Globus pallidus (tissue), 1 donor: ENCODE measurements around the gene BCAM.
A peak's percentile ranks its signal among the peaks of the same experiment; 100 is the strongest.
"Not testable (repeated sequence)": the region's sequence is repeated elsewhere in the genome, so short reads cannot be mapped to it uniquely, and the experiment has no call there.

ENCODE experiments used
- DNase-seq: peaks from one replicate; pipeline ENCODE4 v3.0.0-alpha.2; 2015; ENCODE audit warnings: low spot score

The BCAM gene

DNA sequence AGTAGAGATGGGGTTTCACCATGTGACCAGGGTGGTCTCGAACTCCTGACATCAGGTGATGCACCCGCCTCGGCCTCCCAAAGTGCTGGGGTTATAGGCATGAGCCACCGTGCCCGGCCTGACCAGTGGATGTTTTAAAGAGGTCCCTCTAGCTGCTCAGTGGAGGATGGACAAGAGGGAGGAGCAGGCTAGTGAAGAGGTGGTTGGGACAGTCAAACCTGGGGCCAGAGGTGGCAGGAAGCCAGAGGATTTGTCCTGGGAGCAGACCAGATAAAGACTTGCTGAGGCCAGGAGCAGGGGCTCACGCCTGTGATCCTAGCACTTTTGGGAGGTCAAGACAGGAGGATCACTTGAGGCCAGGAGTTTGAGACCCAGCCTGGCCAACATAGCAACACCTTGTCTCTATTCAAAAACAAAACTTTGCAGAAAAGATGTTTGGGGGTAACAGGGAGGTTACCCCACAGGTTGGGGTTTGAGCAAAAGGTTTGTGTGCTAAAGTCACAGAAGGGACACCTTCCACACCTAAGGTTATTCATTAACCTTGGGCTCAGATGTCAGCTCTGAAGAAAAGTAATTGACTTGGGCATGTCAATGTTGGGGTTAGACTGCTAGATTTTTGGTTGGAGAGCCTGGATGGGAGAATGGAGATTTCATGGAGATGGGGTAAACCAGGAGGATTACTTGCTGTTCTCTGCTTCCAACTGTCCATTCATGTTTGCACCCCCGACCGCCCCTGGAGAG lies 9.0 kb downstream of the BCAM start:
- DNase-seq: no peak

DNA sequence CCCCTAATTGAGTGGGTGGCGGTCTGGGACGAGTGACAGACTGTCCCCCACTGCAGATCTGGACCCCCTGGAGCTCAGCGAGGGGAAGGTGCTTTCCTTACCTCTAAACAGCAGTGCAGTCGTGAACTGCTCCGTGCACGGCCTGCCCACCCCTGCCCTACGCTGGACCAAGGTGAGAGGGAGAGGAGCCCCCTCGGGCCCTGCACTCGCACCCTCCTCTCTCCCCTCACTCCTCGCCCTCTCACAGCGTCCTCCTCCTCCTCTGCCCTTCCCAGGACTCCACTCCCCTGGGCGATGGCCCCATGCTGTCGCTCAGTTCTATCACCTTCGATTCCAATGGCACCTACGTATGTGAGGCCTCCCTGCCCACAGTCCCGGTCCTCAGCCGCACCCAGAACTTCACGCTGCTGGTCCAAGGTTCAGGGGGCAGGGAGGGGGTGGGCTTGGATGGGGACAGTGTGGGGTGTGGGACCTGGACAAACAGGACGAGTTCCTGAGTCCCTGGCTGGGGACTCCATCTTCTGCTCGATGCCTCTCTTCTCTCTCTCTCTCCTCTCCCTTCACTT lies 9.6 kb downstream of the BCAM start:
- no peak for DNase-seq

DNA sequence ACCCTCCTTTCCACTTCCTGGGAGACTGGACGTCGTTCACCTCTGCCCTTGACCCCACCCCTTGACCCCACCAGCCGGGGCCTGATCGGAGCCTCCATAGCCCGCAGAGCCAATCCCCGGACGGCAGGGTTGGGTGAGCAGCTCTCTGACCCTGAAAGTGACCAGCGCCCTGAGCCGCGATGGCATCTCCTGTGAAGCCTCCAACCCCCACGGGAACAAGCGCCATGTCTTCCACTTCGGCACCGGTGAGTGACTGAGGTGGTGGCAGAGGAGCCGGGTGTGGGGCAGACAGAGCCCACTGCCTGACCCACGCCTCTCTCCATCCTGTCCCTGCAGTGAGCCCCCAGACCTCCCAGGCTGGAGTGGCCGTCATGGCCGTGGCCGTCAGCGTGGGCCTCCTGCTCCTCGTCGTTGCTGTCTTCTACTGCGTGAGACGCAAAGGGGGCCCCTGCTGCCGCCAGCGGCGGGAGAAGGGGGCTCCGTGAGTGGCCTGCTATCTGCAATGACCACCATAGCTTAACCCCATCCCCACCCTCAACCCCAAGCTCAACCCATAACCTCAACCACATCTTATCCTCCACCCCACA lies 10.4 kb downstream of the BCAM start:
- DNase-seq: no peak

GRCh38 chr19:44820648-44821609 lies 12.0 kb downstream of the BCAM start:
- DNase-seq: no peak

- DNase-seq: no peak
Observed at GRCh38 chr19:44822177-44822576, 13.3 kb downstream of the BCAM start.

DNA sequence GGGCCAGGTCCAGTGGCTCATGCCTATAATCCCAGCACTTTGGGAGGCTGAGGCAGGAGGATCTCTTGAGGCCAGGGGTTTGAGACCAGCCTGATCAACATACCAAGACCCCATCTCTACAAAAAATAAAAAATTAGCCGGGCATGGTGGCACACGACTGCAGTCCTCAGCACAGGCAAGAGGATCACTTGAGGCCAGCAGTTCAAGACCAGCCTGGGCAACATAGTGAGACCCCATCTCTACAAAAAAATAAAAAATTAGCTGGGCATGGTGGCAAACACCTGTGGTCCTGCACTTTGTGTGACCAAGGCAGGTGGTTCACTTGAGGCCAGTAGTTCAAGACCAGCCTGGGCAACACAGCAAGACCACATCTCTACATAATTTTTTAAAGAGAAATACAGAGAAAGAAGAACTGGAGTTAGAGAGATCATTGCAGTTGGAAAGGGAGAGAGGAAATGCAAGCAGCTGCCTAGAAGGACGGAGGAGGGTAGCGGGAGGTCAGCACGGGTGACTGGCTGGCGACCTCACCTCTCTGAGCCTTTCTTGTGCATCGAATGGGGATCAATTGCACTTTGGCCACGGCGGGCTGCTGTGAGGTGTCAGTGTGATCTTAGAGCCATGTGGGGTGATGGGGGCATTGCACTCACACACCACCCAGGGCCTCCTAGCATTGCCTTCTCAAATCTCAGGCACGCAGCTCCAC lies 13.9 kb downstream of the BCAM start:
- DNase-seq: no peak

GRCh38 chr19:44823373-44823698 lies 14.4 kb downstream of the BCAM start:
- no peak for DNase-seq

GRCh38 chr19:44824761-44825160 lies 15.9 kb downstream of the BCAM start:
- DNase-seq: no peak

GRCh38 chr19:44832875-44833274 lies 24.0 kb downstream of the BCAM start:
- DNase-seq: not testable (repeated sequence)

- not testable (repeated sequence) for DNase-seq
Observed at GRCh38 chr19:44834399-44834798, 25.5 kb downstream of the BCAM start.

DNA sequence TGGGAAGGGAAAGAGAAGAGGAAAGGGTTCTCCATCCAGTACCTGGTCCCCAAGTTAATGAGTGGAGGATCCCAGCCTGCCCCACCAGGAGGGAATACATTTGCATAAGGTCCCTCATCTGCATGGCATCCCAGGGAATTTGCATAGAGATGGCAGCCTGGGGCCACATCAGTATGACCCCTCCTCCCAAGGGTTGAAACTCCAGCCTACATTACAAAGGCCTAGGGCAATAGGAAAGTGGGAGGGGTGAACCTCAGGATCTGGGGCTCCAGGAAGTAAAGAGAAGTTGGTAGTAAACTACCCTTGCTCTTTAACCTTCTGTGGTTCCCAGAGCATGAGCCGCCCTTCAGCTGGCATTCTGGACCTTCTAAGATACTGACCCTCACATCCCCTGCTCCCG lies 30.4 kb downstream of the BCAM start:
- DNase-seq: no peak

DNA sequence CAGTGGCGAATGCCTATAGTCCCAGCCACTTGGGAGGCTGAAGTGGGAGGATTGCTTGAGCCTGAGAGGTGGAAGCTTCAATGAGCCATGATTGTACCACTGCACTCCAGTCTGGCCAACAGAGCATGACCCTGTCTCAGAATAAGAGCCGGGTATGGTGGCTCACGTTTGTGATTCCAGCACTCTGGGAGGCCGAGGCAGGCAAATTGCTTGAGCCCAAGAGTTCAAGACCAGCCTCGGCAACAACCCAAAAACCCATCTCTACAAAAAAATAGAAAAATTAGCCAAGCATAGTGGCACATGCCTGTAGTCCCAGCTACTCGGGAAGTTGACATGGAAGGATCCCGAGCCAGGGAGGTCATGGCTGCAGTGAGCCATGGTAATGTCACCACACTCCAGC lies 31.9 kb downstream of the BCAM start:
- DNase-seq: no peak

DNA sequence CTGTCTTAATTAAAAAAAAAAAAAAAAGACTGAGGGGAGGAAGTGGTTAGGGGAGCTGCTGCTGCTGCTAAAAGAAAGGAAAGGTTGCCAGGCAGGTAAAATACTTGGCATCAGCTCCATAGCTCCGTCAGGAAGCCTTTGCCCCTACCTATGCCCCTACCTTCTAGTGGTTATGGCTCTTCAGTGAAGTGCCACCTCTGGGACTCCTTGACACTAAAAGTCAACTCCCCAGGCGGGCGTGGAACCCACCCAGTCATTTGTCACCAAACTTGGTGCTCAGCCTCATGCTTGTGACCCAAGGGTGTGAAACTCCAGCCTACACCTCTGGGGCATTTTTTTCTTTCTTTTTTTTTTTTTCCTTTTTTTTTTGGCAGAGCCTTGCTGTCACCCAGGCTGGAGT lies 32.3 kb downstream of the BCAM start:
- no peak for DNase-seq

GRCh38 chr19:44845286-44845611 lies 36.3 kb downstream of the BCAM start:
- DNase-seq: no peak

DNA sequence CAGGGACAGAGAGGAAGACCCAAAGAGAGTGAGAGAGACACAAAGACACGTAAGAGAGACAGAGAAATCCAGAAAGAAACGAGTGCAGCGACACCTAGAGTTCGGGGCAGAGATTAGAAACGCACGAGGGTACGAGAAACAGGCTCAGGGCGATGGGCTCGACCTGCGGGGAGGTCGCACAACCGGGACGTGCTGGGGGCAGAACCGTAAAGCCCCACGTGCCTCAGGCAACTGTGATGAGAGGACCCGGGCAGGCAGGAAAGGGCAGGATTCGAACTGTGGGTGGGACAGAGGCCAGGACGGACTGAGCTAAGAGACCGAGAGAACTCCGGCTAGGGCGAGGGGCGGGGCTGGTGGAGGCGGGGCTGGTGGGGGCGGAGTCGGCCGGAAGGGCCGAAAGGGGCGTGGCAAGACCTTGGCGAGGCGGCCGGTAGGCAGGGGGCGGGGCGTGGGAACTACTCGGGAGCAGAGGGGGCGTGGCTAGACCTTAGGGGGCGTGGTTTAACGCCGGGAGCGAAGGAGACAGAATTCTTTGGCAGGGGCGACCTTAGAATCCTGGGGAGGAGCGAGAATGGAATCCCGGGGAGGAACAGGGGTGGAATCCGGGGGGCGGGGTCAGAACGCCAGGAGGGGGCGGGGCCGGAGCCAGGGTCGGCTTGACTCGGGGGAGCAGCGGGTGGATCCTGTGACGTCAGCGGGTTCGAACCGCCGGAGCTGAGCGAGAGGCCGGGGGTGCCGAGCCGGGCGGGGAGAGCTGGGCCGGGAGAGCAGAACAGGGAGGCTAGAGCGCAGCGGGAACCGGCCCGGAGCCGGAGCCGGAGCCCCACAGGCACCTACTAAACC lies 36.9 kb downstream of the BCAM start, which contains the start of gene NECTIN2:
NECTIN2 (plus strand) TSS at position 686 of the 843 bp plus-strand sequence. CDS start 229 bp downstream, outside the sequence.
- DNase-seq: peak; percentile 76

- no peak for DNase-seq
Observed at GRCh38 chr19:44846455-44847143, 37.7 kb downstream of the BCAM start.

DNA sequence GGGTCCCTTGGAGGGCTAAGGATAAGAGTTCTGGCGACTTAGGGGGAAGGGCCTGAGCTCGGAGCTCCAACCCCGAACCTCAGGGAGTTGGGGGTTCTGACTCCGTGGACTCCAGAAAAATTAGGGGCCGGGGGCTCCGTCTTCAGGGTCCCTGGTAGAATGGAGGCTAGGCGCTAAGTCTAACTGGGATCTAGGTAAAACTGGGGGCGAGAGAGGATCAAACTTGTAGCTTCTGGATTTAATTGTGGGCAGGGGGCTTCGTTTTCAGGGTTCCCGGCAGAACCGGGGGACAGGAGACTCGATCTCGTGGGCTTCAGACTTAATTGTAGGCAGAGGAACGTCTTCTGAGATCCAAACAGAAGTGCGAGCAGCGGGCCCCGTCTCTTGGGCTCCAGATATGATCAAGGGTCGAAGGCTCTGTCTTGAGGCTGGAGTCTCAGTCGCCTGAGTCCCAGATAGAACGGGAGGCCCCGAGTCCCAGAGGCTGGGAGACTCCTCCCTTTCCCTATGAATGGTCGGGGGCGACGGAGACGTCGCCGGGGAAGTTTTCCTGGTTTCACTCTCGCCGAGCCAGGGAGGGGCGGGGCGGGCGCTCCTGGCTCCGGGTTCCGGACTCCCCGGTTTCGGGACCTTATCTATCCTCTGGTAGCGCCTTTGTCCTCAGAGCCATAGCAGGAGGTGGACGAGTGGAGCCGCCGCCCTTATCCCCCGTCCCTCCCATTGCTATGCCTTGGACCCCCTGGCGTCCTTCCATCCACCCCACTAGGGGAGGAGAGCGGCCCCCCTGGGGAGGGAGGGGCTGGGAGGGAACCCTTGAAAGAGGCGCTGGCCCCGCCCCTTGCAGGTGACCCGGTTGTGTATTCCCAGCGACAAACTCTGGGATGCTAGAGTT lies 38.5 kb downstream of the BCAM start:
- DNase-seq: peak; percentile 15

DNA sequence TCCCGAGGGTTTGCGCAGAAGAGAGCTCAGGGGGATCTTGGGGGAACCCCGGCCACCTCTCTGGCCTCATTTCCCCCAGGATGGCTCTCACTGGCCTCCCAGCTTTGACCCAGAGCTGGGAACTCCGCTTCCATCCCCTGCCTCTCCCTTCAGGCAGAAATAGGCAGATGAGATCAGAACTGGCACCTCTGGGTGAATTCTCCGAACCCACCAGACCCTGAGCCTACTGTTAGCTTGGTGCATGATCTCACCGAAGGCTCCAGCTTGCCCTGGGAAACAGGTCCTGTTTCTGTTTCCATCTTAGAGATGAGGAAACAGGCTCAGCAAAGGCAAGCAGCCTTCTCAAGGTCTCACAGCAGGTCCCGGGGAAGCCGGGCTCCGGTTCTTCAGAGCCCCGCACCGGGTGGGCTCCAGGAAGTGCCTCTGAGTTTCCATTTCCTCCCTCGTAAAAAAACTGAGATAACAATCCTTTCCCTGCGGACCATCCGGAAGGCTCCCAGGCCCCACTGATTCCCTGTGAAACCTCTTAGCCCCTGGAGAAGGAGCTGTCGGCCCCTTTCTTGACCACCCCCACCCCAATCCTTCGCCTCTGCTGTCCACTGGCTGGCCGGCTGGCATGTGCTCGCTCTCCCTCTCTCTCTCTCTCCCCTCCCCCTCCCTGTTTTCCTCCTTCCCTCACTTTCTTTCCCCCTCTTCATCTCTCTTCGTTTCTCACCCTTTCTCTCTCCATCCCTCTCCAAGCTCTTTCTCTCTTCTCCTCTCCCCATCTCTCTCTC lies 39.3 kb downstream of the BCAM start:
- DNase-seq: no peak
